ENCODE results near the gene PIEZO2.

PIEZO2 gene

DNA sequence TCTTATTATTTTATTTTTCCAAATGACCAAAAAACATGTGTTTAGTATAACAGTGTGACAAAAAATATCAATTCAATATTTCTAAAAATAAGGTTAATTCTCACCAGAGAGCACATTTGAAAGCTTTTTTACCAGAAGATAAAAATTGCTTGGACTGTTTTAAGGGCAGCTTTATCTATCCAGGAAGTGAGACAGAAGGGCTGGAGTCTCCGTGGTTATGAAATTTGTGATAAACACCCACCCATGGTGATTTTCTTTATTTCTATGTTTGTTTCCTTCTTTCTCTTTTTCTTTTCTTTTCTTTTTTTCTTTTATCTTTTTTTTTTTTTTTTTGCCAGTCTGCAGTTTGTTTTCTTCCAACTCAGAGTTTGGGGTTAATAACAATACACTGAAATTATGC lies 298.5 kb downstream of the PIEZO2 start:
- no peaks in the 10 kb centered on the region for H3K9me2 ChIP-seq (replicated peaks; ENCODE audit: low read depth, low read length)
- H3K4me2 ChIP-seq (ENCODE audit: low read depth, low read length, poor library complexity, severe bottlenecking) = no peak overlapping the region
- no peak overlapping the region for H3K4me3 ChIP-seq (ENCODE audit: low read length, poor library complexity, severe bottlenecking)
- H3F3A ChIP-seq (ENCODE audit: low read depth) = no peaks in the 10 kb centered on the region
- no peaks in the 10 kb centered on the region for H3K79me2 ChIP-seq (ENCODE audit: insufficient read depth, low read length)
- H2AFZ ChIP-seq (ENCODE audit: low read length) = no peak overlapping the region
- H3K9ac ChIP-seq (ENCODE audit: low read depth, low read length, poor library complexity, severe bottlenecking) = no peak overlapping the region
- peaks cover 20% of the 10 kb centered on the region for H3K4me1 ChIP-seq (ENCODE audit: insufficient read depth, low read length, poor library complexity, severe bottlenecking)
- H3K27me3 ChIP-seq (ENCODE audit: insufficient read depth, low read length, poor library complexity, severe bottlenecking) = no peaks in the 10 kb centered on the region
- TF ChIP-seq, protein P1, sequence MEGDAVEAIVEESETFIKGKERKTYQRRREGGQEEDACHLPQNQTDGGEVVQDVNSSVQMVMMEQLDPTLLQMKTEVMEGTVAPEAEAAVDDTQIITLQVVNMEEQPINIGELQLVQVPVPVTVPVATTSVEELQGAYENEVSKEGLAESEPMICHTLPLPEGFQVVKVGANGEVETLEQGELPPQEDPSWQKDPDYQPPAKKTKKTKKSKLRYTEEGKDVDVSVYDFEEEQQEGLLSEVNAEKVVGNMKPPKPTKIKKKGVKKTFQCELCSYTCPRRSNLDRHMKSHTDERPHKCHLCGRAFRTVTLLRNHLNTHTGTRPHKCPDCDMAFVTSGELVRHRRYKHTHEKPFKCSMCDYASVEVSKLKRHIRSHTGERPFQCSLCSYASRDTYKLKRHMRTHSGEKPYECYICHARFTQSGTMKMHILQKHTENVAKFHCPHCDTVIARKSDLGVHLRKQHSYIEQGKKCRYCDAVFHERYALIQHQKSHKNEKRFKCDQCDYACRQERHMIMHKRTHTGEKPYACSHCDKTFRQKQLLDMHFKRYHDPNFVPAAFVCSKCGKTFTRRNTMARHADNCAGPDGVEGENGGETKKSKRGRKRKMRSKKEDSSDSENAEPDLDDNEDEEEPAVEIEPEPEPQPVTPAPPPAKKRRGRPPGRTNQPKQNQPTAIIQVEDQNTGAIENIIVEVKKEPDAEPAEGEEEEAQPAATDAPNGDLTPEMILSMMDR (conservative IDR thresholded peaks at IDR 0.05; ENCODE audit: low read length) = no peak
- no peak for TF ChIP-seq EZH2phosphoT487 (IDR thresholded peaks at IDR 0.05; ENCODE audit: borderline replicate concordance)
- peaks cover 5% of the 10 kb centered on the region; the same call in 1 of the 2 replicates for H3K9me3 ChIP-seq (ENCODE audit: insufficient read depth, low read depth, low read length)
- H4K20me1 ChIP-seq (ENCODE audit: insufficient read depth, low read length, poor library complexity, severe bottlenecking) = no peaks in the 10 kb centered on the region
- no peaks in the 10 kb centered on the region for H3K36me3 ChIP-seq (ENCODE audit: insufficient read depth, low read length)

DNA sequence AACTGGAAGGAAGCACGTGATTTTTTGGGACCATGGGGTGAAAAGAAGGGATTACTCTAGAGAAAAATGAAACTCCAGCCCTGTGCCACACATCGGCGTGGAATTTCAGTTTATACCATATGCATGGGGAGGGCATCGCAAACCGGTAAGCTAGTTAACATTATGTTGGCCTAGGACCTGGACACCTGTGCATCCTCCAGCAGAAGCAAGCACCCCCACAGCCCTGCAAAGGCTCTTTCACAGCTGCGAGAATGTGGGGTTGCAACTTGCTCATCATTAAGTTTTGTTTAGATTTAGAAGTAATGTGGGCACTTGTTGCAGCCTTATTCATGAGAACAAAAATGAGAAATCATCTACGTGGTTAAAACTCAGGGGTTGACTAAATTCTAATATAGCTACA lies 299.2 kb downstream of the PIEZO2 start:
- Histone ChIP-seq H3K4me1 (ENCODE audit: insufficient read depth, low read length, poor library complexity, severe bottlenecking) (peaks cover 20% of the 10 kb centered on the region), H3K36me3 (ENCODE audit: insufficient read depth, low read length) (no peaks in the 10 kb centered on the region), H3K4me2 (ENCODE audit: low read depth, low read length, poor library complexity, severe bottlenecking) (no peak overlapping the region), H3K9ac (ENCODE audit: low read depth, low read length, poor library complexity, severe bottlenecking) (no peak overlapping the region), H3K79me2 (ENCODE audit: insufficient read depth, low read length) (no peaks in the 10 kb centered on the region), H3K4me3 (ENCODE audit: low read length, poor library complexity, severe bottlenecking) (no peak overlapping the region), H3K27me3 (ENCODE audit: insufficient read depth, low read length, poor library complexity, severe bottlenecking) (no peaks in the 10 kb centered on the region), H4K20me1 (ENCODE audit: insufficient read depth, low read length, poor library complexity, severe bottlenecking) (no peaks in the 10 kb centered on the region), H3K9me2 (replicated peaks; ENCODE audit: low read depth, low read length) (no peaks in the 10 kb centered on the region), H3F3A (ENCODE audit: low read depth) (no peaks in the 10 kb centered on the region), H3K9me3 (ENCODE audit: insufficient read depth, low read depth, low read length) (peaks cover 5% of the 10 kb centered on the region; the same call in 1 of the 2 replicates), H2AFZ (ENCODE audit: low read length) (no peak overlapping the region)
- TF ChIP-seq, protein P1 (conservative IDR thresholded peaks at IDR 0.05; ENCODE audit: low read length) = no peak
- TF ChIP-seq EZH2phosphoT487 (IDR thresholded peaks at IDR 0.05; ENCODE audit: borderline replicate concordance) = no peak

DNA sequence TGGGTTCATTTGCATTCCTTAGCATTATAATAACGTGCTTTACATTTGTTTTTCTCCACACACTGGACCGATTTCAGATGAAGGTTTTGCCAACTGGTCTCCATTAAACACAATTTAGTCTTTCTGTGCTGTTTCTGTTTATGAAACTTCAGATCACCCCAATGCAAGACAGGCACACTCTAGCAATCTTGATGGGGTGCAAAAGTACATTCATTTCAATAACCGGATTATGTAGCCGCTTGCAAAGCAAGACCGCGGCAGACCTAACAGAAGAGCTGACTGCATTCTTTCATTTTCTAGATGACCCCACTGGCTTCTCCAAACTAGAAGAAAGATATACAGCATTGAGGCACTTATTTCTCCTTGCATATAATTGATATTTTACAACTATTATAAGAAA lies 301.5 kb downstream of the PIEZO2 start:
- Histone ChIP-seq H3K4me3 (ENCODE audit: low read length, poor library complexity, severe bottlenecking) (no peak overlapping the region), H3K4me1 (ENCODE audit: insufficient read depth, low read length, poor library complexity, severe bottlenecking) (peaks cover 20% of the 10 kb centered on the region)

More for the DNA sequence above, 301.5 kb downstream of the PIEZO2 start:
- H3K9ac ChIP-seq (ENCODE audit: low read depth, low read length, poor library complexity, severe bottlenecking) = no peak overlapping the region
- no peaks in the 10 kb centered on the region for H3K27me3 ChIP-seq (ENCODE audit: insufficient read depth, low read length, poor library complexity, severe bottlenecking)
- no peaks in the 10 kb centered on the region for H3K9me2 ChIP-seq (replicated peaks; ENCODE audit: low read depth, low read length)
- no peaks in the 10 kb centered on the region for H3F3A ChIP-seq (ENCODE audit: low read depth)
- no peaks in the 10 kb centered on the region for H4K20me1 ChIP-seq (ENCODE audit: insufficient read depth, low read length, poor library complexity, severe bottlenecking)
- H2AFZ ChIP-seq (ENCODE audit: low read length) = no peak overlapping the region
- H3K36me3 ChIP-seq (ENCODE audit: insufficient read depth, low read length) = no peaks in the 10 kb centered on the region
- TF ChIP-seq EZH2phosphoT487 (IDR thresholded peaks at IDR 0.05; ENCODE audit: borderline replicate concordance) = no peak
- TF ChIP-seq, protein P1 (conservative IDR thresholded peaks at IDR 0.05; ENCODE audit: low read length) = no peak
- no peaks in the 10 kb centered on the region for H3K79me2 ChIP-seq (ENCODE audit: insufficient read depth, low read length)
- H3K4me2 ChIP-seq (ENCODE audit: low read depth, low read length, poor library complexity, severe bottlenecking) = no peak overlapping the region
- peaks cover 5% of the 10 kb centered on the region; the same call in 1 of the 2 replicates for H3K9me3 ChIP-seq (ENCODE audit: insufficient read depth, low read depth, low read length)
